Activated CD8-positive, alpha-beta memory T cell treated with anti-CD3 and anti-CD28 coated beads for 36 hours (primary cell): ENCODE measurements around the gene SPTY2D1. TPM values are rescaled to one million over a fixed set of nuclear protein-coding genes. Genes with fewer than 3 reads are reported as not detected.

ENCODE experiments used
- CTCF ChIA-PET: fragments of 350-600 bp; sonication (Branson Sonifier 250); formaldehyde crosslinking; loops from one replicate; lab custom pipeline; 2021; ENCODE audit warnings: antibody characterized with exemption; lab: Charles Lee
- POLR2A ChIA-PET: fragments of 350-600 bp; sonication (Branson Sonifier 250); formaldehyde crosslinking; loops from one replicate; lab custom pipeline; 2021; ENCODE audit warnings: antibody characterized with exemption; lab: Charles Lee
- total RNA-seq, 2 experiments: library from RNA; stranded (reverse); gene quantifications; one replicate each; pipeline ENCODE4 v1.2.3, GENCODE V29; 2021

The SPTY2D1 gene
- total RNA-seq, 2 experiments from 2014 or later = 22.6 TPM

DNA sequence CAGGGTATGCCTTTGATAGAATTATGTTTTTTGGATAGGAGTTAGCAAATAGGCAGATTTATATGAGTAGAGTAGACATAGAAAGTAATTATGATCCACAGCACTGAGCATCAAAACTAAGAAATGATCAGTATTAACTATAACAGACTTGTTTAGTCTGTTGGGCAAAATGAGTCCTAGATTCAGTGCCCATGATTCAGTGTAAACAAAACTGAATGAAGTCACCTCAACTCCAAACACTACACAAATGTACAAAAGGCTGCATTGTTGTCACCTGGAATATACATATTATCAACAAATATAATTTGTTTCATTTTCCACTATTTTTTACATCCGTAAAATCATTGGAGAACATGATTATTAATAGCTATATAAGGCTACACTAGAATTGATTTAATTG lies 52.3 kb downstream of the SPTY2D1 start:
- POLR2A ChIA-PET = interaction anchor here (0.6 kb wide), 1 partner anchor 48 kb away, joined by 4 read pairs; no protein-coding TSS in a partner anchor
- CTCF ChIA-PET = interaction anchor here (0.5 kb wide), 1 partner anchor 12 kb away, joined by 7 read pairs; no protein-coding TSS in a partner anchor

DNA sequence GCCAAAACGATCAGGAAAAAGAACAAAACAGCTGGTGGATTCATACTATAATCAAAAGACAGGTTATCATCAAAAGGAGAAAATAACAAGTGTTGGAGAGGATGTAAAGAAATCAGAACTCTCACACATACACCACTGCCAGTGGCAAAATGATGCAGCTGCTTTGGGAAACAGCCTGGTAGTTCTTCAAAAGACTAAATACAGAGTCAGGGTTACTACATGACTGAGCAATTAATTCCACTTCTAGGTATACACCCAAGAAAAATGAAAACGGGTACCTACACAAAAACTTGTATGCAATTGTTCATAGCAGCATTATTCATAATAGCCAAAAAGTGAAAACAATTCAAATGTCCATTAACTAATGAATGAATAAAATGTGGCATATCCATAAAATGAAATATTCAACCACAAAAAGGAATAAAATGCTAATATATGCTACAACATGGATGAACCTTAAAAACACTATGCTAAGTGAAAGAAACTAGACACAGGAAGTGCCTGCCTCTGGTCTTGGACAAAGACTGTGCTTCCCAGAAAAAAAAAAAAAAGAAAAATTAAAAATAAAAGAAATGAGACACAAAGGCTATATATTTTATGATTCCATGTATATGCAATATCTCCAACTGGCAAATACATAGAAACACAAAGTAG lies 53.9 kb downstream of the SPTY2D1 start:
- ChIA-PET POLR2A (interaction anchor here (0.6 to 1.5 kb wide), 3 partner anchors 8 to 1118 kb away, joined by 4 to 6 read pairs (median 4); partner anchors contain the start of gene UEVLD), CTCF (interaction anchor here (0.7 kb wide), 1 partner anchor 35 kb away, joined by 3 read pairs; no protein-coding TSS in a partner anchor)

DNA sequence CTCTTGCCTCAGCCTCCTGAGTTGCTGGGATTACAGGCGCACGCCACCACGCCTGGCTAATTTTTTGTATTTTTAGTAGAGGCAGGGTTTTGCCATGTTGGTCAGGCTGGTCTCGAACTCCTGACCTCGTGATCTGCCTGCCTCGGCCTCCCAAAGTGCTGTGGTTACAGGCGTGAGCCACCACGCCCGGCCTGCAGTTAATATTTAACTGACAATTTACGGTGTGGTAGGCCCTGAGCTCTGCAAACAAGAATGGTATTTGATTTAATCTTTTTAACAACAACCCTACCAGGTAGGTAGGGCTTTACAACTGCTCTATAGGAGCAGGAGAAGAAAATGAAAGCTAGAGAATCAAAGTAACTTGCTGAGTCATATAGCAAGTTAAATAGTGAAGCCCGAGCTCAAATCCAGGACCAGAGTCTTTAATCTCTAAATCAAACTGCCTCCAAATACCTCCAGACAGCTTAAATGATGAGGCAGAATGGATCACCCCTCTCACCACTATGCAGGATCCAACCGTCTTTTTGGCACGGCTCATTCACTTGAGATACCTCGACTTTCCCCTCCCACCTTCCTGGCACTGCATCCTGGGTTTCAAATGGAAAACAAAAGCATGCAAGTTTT lies 55.1 kb downstream of the SPTY2D1 start:
- ChIA-PET CTCF (interaction anchor here (1.1 kb wide), 1 partner anchor 9 kb away, joined by 4 read pairs; no protein-coding TSS in a partner anchor), POLR2A (interaction anchor here (0.6 to 1.5 kb wide), 5 partner anchors 9 to 1119 kb away, joined by 3 to 7 read pairs (median 4); partner anchors contain the start of genes SPTY2D1 and UEVLD)

DNA sequence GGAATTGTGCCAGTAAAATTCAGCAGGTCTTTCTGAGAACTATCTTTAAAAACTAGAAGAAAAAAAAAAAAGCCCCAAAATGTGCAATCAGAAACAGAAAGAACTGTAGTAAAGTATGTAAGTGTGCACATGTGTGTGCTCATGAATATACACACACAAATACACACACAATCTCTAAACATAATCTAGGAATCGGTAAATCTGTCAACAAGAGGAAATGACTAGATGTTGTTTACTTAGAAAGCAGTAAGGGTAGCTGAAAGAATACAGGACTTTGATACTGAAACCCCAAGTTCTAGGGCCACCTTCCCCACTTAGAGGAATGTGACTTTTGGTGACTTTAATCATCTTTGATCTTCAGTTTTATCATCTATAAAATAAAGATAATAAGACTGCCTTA lies 58.8 kb downstream of the SPTY2D1 start:
- ChIA-PET CTCF (no interaction called here), POLR2A (no interaction called here)

DNA sequence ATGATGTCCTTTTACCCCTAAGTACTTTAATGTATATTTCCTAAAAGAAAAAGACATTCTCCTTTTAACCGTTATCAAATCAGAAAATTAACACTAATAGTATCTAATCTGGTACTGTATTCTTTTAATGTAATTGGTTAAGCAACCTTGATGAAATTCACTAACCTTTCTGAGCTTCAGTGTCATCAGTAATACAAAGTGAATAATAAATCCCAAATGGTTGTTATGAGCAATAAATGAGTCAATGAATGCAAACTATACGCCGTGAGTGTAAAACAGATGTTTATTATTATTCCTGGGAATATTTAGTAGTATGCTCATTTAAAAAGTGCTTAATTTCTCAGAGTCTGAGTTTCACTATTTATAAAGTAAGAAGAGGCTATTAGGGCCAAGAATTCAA lies 67.1 kb downstream of the SPTY2D1 start:
- POLR2A ChIA-PET = no interaction called here

DNA sequence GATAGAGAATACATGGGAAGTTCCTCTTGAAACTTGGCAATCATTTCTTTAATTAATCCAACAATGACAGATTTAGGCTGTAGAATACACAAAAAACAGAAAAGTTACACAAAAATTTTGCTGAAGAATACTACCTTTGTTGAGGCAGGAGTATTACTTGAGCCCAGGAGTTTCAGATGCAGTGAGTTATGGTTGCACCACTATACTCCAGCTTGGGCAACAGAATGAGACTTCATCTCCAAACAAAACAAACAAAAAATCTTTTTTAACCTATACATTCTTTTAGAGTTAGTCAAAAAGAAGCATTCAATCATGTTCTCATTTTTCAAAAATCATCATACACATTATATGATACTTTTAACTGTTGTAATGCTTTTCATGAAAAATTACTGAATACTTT lies 67.7 kb downstream of the SPTY2D1 start:
- CTCF ChIA-PET = no interaction called here

More for the DNA sequence above, 67.1 kb downstream of the SPTY2D1 start:
- CTCF ChIA-PET = no interaction called here

DNA sequence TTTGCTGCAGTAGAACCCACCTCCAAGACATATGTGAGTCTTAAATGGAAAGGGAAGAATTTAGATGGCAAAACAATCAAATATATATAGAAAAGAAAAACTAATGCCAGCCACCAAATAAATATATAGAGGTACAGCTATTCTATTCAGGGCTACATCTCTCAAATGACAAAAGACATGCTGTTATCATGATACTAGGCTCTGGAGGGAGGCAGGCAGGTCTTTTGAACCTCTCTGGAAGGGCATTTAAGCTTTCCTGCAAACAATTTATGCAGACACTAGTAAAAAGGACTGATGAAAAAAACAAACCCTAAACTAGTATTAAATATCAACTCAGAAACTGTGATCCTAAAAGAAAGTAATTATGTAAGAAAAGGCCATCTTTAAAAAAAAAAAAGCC lies 70.0 kb downstream of the SPTY2D1 start:
- ChIA-PET CTCF (interaction anchor here (0.7 kb wide), 1 partner anchor 1438 kb away, joined by 3 read pairs; no protein-coding TSS in a partner anchor), POLR2A (interaction anchor here (0.6 kb wide), 1 partner anchor 15 kb away, joined by 7 read pairs; no protein-coding TSS in a partner anchor)

More for the DNA sequence above, 67.7 kb downstream of the SPTY2D1 start:
- POLR2A ChIA-PET = no interaction called here

DNA sequence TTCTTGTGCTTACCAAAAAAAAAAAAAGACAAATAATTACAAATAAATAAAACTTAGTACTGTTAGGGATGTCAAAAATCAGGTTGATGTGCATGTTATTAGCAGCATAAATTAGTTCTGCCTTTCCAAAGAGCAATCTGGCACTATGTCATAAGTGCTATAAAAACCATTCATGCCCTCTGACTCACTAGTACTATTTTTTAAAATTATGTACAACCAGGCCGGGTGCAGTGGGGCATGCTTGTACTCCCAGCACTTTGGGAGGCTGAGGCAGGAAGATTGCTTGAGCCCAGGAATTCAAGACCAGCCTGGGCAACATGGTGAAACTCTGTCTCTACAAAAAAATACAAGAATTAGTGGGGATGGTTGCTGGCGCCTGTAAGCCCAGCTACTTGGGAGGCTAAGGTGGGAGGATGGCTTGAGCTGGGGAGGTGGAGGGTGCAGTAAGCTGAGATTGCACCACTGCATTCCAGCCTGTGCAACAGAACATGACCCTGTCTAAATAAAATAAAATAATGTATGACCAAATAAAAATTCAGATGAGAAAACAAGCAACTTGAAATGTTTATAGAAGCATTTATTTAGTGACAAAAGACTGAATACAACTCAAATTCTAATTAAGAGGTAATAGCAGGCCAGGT lies 70.9 kb downstream of the SPTY2D1 start:
- POLR2A ChIA-PET = no interaction called here

More for the DNA sequence above, 70.9 kb downstream of the SPTY2D1 start:
- CTCF ChIA-PET = interaction anchor here (0.7 kb wide), 1 partner anchor 72 kb away, joined by 3 read pairs; no protein-coding TSS in a partner anchor

Other genes starting within 250 kb of the SPTY2D1 start
- 1,000 to 10,000 TPM; 2,412 to 2,434 TPM for gene LDHA, start 239.8 kb downstream of the SPTY2D1 start, total RNA-seq
- gene LDHC, start 222.0 kb downstream of the SPTY2D1 start, total RNA-seq = not detected
- not detected for gene LDHAL6A, start 178.5 kb downstream of the SPTY2D1 start, total RNA-seq
- gene TSG101, start 107.4 kb downstream of the SPTY2D1 start, total RNA-seq = 10 to 100 TPM; 48.1 to 49.0 TPM
- gene UEVLD, start 45.6 kb downstream of the SPTY2D1 start, total RNA-seq = 10 to 100 TPM; 17.6 to 19.3 TPM
- under 1 TPM; 0.84 to 0.88 TPM for gene MISFA, start 34.6 kb downstream of the SPTY2D1 start, total RNA-seq
- 1 to 10 TPM; 1.1 to 1.3 TPM for gene TMEM86A, start 64.4 kb upstream of the SPTY2D1 start, total RNA-seq
- under 1 TPM; 0.48 to 0.92 TPM for gene IGSF22, start 91.8 kb upstream of the SPTY2D1 start, total RNA-seq
- gene PTPN5, start 157.5 kb upstream of the SPTY2D1 start, total RNA-seq = not detected